ENCODE results near the gene ID1.
"Not testable (repeated sequence)": the region's sequence is repeated elsewhere in the genome, so short reads cannot be mapped to it uniquely, and the experiment has no call there.

Gene ID1

GRCh38 chr20:31573555-31574321 is 31.4 kb upstream of the ID1 start:
- DNase-seq, result no peak

- DNase-seq, result not testable (repeated sequence)
These were observed 30.1 kb upstream of the ID1 start for GRCh38 chr20:31574986-31575385.

- no peak for DNase-seq
These were observed 28.3 kb upstream of the ID1 start for GRCh38 chr20:31576751-31577150.

GRCh38 chr20:31577194-31577593 is 27.9 kb upstream of the ID1 start:
- DNase-seq, result no peak

- no peak for DNase-seq
These were observed 26.5 kb upstream of the ID1 start for GRCh38 chr20:31578448-31579138.

GRCh38 chr20:31579245-31579644 is 25.8 kb upstream of the ID1 start:
- DNase-seq, result no peak

GRCh38 chr20:31579941-31580651 is 25.0 kb upstream of the ID1 start:
- DNase-seq, result not testable (repeated sequence)

- DNase-seq, result no peak
These were observed 24.4 kb upstream of the ID1 start for GRCh38 chr20:31580706-31581105.

GRCh38 chr20:31581391-31581790 is 23.7 kb upstream of the ID1 start:
- no peak for DNase-seq

GRCh38 chr20:31587545-31588389 is 17.3 kb upstream of the ID1 start:
- DNase-seq, result no peak

GRCh38 chr20:31590717-31591225 is 14.3 kb upstream of the ID1 start:
- no peak for DNase-seq

GRCh38 chr20:31593221-31594001 is 11.7 kb upstream of the ID1 start:
- no peak for DNase-seq

GRCh38 chr20:31594002-31594557 is 11.0 kb upstream of the ID1 start:
- no peak for DNase-seq

GRCh38 chr20:31594558-31595379 is 10.3 kb upstream of the ID1 start:
- DNase-seq, result no peak

GRCh38 chr20:31595380-31595653 is 9.8 kb upstream of the ID1 start:
- no peak for DNase-seq

GRCh38 chr20:31595654-31596411 is 9.3 kb upstream of the ID1 start:
- DNase-seq, result no peak

- not testable (repeated sequence) for DNase-seq
These were observed 8.7 kb upstream of the ID1 start for GRCh38 chr20:31596412-31596715.

GRCh38 chr20:31596831-31597480 is 8.1 kb upstream of the ID1 start:
- DNase-seq, result no peak

- no peak for DNase-seq
These were observed 7.6 kb upstream of the ID1 start for GRCh38 chr20:31597481-31597855.

GRCh38 chr20:31602431-31602778 is 2.7 kb upstream of the ID1 start:
- DNase-seq, result no peak
